Activated naive CD4-positive, alpha-beta T cell treated with anti-CD3 and anti-CD28 coated beads, Interleukin-2, amount 50 U/mL, for 16 hours (primary cell): Measurements from ENCODE around the gene QPCTL.

ENCODE experiments used
- DNase-seq: peaks from one replicate; pipeline ENCODE4 v3.0.0-alpha.2; 2020

Gene QPCTL

DNA sequence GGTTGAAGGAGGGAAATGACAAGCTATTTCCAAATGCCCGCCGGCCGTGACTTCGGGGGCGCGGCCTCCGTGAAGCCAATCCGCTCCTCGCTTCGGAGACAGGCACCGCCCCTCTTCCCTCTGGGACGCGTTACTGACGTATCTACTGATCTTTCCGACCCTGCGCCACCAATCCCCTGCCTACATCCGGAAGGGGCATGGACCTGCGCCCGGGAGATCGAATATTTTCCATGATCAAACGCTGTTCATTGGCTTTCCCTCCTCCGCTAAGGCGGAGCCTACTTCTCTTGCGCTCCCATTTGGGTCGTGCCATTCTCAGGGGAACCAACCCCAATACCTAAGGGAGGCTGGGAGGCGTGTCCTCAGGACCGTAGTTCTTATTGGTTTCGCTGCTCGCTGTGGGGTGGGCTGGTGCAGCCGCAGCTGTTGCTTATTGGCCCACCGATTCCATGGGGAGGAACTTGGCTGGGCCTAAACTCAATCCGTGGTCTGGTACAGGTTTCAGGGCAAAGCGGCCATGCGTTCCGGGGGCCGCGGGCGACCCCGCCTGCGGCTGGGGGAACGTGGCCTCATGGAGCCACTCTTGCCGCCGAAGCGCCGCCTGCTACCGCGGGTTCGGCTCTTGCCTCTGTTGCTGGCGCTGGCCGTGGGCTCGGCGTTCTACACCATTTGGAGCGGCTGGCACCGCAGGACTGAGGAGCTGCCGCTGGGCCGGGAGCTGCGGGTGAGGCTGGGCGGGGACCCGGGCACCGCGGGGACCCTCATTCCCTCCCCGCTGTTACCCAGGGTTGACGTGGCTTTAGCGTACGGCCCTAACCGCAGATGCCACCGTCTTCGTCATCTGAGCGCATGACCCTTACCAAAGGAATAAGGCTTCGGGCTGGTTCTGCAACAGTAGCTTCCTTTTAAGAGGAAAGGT is at the start of gene QPCTL:
QPCTL (plus strand) TSS at position 480 of the 919 bp plus-strand sequence; CDS start at position 518, 38 bp downstream.
- peak; percentile 98 for DNase-seq

DNA sequence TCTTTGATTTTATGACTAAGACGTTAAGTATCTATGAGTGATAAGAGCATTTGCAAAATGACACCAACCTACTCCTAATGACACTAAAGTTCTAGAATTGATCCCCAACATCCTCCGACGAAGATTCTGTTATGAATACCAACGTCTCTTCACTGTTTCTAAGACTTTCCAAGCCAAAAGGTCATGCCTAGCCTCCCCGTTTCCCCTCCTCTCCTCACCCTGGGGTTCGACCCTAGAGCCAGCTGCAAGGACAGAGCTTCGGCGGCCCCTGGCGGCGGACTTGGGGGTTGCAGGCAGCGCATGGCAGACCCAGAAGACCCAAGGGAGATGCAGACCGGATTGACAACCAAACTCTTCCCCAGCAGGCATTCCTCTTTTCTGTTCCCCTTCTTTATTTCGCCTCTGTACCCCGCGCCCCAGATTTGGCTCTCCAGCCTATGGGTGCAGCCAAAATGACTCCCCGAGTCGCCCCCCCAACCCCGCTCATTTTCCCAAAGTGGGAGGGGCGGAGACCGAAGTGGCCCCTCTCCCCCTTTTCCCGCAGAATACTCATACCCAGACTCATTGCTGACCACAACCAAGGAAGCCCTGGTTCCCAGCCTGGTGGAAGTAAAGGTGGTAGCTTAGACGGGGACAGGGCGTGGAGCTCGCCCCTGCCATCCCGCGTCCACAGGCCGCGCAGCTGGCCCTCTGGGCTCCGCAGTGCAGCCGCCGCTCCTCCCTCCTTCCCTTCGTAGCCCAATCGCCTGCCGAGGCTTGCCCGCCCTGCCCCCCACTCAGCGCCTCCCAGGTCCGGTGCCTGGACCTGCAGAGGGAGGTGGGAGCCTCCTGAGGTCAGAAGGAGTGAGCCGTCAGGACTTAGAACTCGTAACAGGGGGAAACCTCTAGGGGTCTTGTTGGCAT is 49.2 kb upstream of the QPCTL start:
- DNase-seq, result peak; percentile 96

GRCh38 chr19:45643927-45644771 is 48.3 kb upstream of the QPCTL start:
- no peak for DNase-seq

DNA sequence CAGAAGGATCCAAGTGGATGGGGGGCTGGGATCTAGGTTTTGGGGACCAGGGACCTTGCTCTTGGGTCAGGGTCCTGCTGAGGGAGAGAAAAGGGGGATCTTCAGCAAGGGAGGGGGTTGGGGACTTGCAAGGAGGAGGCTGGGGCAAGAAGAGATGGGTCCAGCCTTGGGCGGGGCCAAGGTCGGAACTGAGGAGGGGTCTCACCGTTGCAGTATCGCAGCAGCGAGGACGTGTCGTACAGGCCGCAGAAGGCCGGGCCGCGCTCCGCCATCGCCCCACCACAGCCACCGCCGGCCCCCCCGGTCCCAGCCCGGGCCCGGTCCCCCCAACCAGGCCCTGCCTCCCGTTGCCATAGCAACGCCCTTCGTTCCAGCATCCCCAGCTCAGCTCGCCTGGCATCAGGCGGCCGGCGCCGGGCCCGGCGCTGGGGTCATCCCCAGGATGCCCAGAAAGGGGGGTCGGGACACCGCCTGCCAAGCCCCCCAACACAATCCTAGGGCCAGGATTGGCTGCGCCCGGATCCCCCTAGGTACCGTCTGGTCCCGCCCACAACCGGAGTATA is 47.3 kb upstream of the QPCTL start:
- no peak for DNase-seq

DNA sequence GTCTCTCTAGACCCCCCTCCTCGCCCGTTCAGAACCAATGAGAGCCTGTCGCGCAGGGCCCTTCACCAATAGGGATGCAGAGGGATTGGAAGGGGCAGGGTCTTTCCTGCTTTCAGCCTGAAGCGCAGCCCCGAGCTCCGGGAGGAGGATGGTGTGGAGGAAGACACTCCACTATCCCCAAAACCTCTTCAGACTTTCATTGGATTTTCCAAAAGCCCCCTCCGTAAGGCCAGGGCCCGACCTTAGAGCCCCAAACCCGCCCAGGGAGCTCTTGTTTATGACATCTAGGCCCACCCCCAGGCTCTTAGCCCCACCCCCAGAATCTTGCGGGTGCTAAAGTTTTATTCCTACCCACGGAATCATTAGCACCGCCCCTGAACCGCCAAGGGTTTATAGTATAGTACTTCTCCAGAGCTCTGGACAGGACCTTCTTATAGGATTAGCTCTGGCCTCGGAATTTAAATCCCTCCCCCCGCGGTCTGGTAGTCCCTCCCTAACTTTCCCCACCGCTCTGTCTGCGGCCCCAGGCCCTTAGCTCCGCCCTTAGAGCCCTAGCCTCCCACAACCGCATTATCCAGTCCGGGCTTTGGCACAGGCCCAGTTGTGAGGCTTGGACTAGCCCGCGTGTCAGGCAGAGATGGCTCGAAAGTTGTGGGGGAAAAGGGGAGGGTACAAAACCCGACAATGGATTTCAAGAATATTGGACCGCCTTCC is 46.7 kb upstream of the QPCTL start:
- DNase-seq, result peak; percentile 86

DNA sequence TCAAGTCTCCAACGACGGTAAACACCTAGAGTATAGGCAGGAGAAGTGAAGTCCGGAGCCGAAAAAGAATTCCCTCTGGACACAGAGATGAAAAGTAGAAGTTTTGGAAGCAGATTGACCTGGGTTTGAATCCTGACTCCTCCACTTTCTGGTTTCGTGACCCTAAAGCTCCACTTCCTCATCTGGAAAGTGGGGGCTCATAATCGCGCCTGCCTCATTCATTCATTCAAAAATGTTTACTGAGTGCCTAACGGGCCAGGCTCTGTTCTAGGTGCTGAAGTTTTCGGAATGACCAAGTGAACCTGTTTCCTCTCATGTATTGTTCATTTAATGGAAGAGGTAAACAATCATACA is 46.1 kb upstream of the QPCTL start:
- DNase-seq, result no peak

DNA sequence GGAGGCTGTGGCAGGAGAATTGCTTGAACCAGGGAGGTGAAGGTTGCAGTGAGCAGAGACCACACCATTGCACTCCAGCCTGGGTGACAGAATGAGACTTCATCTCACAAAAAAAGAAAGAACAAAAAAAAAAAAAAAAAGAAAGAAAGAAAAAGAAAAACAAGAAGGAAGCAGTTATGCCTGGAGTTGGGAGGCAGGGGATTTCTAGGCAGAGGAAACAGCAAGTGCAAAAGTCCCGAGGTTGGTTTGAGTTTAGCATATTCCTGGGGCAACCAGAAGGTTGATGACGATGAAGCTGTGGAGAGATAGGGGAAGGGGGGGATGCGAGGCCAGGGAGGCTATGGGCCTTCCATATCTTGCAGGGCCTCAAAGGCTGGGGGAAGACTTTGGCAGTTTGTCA is 41.7 kb upstream of the QPCTL start:
- no peak for DNase-seq

DNA sequence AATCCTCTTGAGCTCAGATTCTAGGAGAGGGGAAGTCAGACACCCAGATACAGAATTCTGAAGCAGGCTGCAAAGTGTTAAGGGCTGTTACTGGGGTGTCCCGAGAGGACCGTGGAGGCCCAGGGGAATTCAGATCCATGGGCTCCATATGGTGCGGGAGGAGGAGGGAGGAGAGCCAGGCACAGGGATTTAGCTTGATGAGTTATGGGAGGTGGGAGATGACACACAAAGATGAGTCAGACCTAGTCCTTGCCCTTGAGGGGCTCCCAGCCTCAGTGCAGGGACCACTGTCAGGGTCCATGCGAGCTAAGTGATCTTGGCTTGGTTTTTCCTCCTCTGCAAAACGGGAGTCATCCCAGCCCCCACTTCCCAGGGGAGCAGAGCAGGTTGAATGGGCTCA is 38.8 kb upstream of the QPCTL start:
- DNase-seq, result no peak

DNA sequence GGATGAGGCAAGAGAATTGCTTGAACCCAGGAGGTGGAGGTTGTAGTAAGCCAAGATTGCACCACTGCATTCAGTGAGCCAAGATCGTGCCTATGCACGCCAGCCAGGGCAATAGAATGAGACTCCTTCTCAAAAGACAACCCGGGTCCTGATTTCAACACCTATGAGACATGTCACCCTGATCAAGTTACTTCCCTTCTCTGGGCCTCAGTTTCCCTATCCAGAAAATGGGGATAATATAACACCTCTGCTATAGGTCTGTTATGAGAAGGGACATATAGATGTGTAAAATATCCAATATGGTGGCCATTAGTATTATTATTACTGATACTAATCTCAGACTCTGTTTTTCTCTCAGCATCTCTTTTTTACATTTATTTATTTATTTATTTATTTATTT is 37.4 kb upstream of the QPCTL start:
- DNase-seq, result no peak

GRCh38 chr19:45657520-45658167 is 34.8 kb upstream of the QPCTL start:
- no peak for DNase-seq

- no peak for DNase-seq
Observed at GRCh38 chr19:45659096-45659729, 33.3 kb upstream of the QPCTL start.

DNA sequence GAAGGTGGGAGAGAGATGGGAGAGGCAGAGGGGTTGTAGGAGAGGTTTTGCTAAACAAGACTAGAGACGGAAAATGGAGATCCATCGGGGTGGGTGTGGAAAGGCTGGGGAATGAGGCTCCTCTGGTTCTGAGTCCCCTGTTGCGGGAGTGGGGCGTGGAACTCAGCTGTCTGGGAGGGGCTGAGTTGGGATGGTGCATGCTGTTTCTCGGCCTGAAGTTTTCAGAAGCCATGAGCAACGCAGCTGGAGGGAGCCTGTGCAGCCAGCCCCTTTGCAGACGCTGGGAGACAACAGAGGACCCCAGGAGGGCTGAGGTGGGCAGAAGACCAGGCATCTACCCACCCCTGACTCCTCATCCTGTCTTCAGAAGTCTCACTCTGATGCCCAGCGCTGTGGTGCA is 31.8 kb upstream of the QPCTL start:
- no peak for DNase-seq

- DNase-seq, result no peak
Observed at GRCh38 chr19:45663800-45664199, 28.7 kb upstream of the QPCTL start.

DNA sequence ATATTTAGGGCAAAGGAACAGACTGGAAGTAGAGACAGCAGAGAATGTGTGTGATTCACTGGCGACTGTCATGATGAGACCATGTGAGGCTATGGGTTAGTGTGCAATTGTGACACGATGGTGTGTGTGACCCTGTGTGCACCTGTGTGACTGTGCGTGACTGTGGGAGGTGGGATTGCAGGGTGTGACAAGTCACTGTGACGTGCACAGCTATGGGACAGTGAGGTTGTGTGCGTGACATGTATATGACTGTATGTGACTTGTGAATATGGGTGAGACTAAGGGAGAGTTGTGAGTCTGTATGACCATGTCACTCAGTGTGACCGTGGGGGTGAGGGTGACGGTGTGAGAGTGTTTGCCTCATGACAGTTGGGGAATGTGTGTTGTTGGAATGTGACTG is 27.9 kb upstream of the QPCTL start:
- no peak for DNase-seq

DNA sequence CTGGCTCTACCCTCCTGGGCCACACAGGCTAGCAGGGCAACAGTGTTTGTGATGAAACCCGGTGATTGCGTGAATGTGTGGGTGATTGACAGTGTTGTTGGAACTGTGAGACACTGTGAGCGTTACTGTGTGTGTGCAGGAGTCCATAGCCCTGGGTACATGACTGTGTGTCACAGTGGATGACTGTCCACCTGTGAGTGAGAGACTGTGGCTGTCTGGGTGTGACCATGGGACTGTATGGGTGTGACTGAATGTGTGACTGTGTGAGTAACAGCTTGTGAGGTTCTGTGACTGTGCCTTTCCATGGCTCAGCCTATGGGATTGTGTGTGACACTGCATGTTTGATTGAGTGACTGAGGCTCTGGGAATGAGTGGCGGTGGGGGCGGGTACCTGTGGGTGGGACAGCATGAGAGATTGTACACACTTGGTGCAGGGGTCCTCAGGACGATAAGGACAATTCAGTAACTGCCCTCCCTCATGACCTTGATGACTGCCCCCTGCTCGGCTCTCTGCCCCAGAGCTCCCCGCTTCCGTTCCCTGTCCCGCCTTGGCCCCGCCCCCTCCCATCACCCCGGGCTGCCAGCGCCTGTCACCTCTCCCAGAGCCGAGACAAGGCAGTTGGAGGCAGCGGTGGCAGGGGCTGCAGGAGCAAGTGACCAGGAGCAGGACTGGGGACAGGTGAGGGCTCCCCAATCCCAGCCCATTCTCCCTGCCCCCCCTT is 24.7 kb upstream of the QPCTL start, which contains the start of gene GIPR:
GIPR (plus strand) TSS at position 602 of the 722 bp plus-strand sequence. CDS start 1,300 bp downstream, outside the sequence.
- DNase-seq, result peak; percentile 61

GRCh38 chr19:45668342-45668871 is 24.1 kb upstream of the QPCTL start:
- DNase-seq, result peak; percentile 45

DNA sequence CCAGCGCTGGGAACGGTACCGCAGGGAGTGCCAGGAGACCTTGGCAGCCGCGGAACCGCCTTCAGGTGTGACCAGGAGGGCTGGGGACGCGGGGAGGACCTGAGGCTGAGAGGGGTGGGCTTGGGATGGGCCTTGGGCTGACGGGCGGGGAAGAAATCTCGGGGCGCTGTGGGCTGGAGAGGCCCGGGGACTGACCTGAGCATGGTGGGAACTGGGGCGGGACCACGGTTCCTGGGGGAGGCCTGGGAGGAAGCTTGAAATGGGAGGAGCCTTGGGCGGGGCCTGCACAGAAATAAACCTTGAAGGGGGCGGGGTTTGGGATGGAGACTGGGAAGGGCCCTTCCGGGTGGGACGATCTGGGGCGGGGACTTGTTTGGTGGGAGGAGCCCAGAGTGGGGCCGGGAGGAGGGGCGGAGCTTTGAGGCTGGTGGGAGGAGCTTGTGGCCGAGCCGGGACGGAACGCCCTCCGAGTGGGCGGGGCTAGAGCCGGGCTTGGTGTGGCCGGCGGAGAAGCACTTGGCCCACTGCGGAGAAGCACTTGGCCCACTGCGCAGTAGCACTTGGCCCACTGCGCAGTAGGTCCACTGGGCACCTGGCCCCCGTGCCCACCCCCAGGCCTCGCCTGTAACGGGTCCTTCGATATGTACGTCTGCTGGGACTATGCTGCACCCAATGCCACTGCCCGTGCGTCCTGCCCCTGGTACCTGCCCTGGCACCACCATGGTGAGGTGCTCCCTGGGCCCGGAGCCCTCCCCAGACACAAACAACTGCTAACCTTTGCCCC is 21.6 kb upstream of the QPCTL start:
- peak; percentile 58 for DNase-seq

DNA sequence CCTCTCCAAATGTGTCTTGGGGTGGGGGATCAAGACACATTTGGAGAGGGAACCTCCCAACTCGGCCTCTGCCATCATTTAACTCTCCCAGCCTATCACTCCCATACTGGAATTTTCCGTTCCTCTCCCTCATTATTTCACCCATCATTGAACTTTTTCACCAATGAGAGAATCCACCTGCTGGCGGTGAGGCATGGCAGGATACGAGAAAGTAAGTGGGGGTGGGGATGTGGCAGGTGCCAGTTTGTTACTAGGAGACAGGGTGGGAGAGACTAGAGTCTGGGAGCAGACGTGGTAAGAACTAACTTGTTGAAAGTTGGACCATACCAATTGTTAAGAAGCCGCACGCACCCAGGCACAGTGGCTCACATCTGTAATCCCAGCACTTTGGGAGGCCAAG is 17.5 kb upstream of the QPCTL start:
- DNase-seq, result no peak

- DNase-seq, result peak; percentile 64
Observed at GRCh38 chr19:45676851-45677263, 15.6 kb upstream of the QPCTL start.
